ENCODE measurements around the gene UBE2G2.

DNA sequence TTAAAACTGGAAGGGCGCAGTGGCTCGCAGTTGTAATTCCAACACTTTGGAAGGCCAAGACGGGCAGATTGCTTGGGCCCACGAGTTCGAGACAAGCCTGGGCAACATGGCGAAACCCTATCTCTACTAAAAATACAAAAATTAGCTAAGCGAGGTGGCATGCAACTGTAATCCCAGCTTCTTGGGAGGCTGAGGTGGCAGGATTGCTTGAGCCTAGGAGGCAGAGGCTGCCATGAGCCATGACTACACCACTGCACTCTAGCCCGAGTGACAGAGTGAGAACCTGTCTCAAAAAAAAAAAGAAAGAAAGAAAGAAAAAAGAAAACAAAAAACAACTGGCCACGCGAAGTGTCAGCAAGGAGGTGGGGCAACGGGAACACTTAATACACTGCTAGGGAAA, 6.3 kb downstream of the UBE2G2 start:
- TF ChIP-seq BACH2 (CRISPR knock-in tag; IDR thresholded peaks at IDR 0.05; ENCODE audit: borderline replicate concordance) (no peak), RARB (CRISPR knock-in tag; IDR thresholded peaks at IDR 0.05) (no peak), TSHZ2 (CRISPR knock-in tag; IDR thresholded peaks at IDR 0.05) (no peak), GLIS3 (CRISPR knock-in tag; IDR thresholded peaks at IDR 0.05) (no peak), POU6F1 (CRISPR knock-in tag; IDR thresholded peaks at IDR 0.05; ENCODE audit: borderline replicate concordance, low read depth) (no peak), TCF4 (CRISPR knock-in tag; IDR thresholded peaks at IDR 0.05; ENCODE audit: borderline replicate concordance) (no peak), CSRNP3 (CRISPR knock-in tag; IDR thresholded peaks at IDR 0.05) (no peak), SNAI2 (CRISPR knock-in tag; IDR thresholded peaks at IDR 0.05) (no peak), ZC3H10 (CRISPR knock-in tag; IDR thresholded peaks at IDR 0.05) (no peak), ZNF565 (CRISPR knock-in tag; conservative IDR thresholded peaks at IDR 0.05; ENCODE audit: low read depth) (no peak)
- TF ChIP-seq, protein P1, sequence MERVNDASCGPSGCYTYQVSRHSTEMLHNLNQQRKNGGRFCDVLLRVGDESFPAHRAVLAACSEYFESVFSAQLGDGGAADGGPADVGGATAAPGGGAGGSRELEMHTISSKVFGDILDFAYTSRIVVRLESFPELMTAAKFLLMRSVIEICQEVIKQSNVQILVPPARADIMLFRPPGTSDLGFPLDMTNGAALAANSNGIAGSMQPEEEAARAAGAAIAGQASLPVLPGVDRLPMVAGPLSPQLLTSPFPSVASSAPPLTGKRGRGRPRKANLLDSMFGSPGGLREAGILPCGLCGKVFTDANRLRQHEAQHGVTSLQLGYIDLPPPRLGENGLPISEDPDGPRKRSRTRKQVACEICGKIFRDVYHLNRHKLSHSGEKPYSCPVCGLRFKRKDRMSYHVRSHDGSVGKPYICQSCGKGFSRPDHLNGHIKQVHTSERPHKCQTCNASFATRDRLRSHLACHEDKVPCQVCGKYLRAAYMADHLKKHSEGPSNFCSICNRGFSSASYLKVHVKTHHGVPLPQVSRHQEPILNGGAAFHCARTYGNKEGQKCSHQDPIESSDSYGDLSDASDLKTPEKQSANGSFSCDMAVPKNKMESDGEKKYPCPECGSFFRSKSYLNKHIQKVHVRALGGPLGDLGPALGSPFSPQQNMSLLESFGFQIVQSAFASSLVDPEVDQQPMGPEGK (CRISPR knock-in tag; IDR thresholded peaks at IDR 0.05; ENCODE audit: borderline replicate concordance), result no peak

Measured in SK-N-SH treated with all-trans-retinoic acid at 6 μM for 48 hours (cell line).